Activated T-cell treated with anti-CD3 and anti-CD28 coated beads for 48 hours (primary cell): ENCODE results near the gene NOC3L.
"Not testable (repeated sequence)": the region's sequence is repeated elsewhere in the genome, so short reads cannot be mapped to it uniquely, and the experiment has no call there.

Experiments
- DNase-seq: peaks from one replicate; pipeline ENCODE4 v3.0.0-alpha.2; 2020; ENCODE audit warnings: low read depth

NOC3L gene

GRCh38 chr10:94363251-94363565 is 469 bp upstream of the NOC3L start:
- no peak for DNase-seq

DNA sequence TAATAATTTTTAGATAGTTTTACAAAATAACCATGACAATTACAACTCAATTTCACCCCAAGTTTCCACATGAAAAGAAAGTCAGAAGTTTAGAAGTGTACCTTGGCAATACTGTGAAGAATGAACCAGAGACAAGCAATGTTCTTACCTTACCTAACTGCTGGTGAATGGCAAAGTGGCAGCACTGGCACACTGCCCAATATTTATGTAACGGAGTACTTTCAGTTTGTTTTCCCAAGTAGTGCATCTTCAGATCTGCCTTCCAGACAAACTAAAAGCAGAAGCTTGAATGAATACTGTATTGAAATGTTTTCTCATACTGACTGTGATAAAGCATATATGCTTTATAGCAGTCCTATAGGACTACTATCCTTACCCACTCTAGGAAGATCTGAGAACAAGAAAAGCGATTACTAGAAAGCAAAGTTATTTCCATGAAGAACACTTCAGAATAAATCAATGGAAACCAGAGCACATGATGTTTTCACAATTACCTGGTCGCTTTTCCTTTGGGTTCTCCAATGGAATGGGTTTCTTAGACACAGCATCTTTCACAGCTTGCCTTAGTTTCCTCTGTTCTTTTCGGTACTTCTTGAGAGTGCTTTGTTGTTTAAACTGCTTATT is 1.5 kb downstream of the NOC3L start:
- DNase-seq: no peak

DNA sequence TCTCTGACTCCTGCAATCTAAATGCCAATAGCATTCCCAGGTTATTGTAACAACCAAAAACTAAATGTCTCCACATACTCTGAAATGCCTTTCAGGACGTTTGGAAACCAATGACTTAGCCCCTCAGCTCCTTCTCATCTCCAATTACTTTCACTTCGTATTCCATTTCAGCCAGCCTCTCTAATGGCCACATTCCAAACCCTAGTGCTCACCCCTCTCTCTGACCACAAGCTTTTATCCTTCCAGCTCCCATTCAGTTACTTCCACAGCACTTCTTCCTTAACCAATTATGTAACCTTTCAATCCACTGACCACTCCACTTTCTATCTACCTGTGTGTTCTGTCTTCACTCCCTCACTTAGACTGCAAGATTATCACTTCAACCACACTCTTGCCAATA is 4.3 kb downstream of the NOC3L start:
- no peak for DNase-seq

GRCh38 chr10:94357193-94357592 is 5.5 kb downstream of the NOC3L start:
- DNase-seq: no peak

DNA sequence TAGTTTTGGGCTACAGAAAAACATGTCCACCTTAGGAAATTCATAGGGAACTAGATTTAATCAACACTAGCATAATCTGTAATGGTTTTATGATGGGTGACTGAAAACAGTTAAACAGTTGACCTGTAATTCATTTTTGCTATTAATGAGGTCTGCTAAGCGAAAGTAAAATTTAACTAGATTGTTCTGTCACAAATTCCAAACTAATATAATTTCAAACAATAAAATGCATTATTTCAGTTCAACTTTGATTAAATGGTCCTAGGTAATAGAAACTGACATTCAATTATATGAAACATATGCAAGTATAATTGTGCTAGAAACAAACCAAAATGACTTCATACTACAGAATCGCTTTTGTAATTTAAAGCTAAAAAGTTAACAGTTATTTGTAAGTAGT is 6.9 kb downstream of the NOC3L start:
- no peak for DNase-seq

- no peak for DNase-seq
Observed at GRCh38 chr10:94353336-94353735, 9.4 kb downstream of the NOC3L start.

DNA sequence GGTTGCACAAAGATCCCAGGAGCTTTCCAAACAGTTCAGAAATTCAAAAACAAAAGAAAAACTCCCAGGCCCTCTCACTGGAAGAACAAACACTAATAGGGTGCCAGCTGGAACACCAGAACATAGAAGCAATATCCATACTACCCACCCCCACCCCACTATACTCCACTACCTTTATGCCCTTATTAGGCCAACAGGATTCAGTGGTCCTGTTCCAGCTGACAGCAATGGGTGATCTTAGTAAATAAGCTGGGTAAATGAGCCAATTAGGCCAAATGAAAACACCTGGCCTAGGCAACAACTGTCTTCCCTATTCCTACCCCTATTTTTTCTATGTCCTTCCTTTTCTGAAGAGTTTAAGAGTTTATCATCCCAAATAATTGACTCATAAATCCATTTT is 11.7 kb downstream of the NOC3L start:
- DNase-seq: no peak

DNA sequence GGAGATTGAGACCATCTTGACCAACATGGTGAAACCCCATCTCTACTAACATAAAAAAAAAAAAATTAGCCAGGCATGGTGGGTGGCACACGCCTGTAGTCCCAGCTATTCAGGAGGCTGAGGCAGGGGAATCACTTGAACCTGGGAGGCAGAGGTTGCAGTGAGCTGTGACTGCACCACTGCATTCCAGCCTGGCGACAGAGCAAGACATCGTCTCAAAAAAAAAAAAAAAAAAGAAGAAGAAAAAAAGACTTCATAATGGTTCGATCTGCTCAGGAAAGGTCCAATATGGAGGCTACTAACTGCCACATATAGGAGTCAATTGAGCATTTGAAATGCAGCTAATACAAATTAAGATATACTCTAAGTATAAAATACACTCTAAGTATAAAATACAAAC is 12.2 kb downstream of the NOC3L start:
- not testable (repeated sequence) for DNase-seq

- DNase-seq: no peak
Observed at GRCh38 chr10:94349327-94349726, 13.4 kb downstream of the NOC3L start.

DNA sequence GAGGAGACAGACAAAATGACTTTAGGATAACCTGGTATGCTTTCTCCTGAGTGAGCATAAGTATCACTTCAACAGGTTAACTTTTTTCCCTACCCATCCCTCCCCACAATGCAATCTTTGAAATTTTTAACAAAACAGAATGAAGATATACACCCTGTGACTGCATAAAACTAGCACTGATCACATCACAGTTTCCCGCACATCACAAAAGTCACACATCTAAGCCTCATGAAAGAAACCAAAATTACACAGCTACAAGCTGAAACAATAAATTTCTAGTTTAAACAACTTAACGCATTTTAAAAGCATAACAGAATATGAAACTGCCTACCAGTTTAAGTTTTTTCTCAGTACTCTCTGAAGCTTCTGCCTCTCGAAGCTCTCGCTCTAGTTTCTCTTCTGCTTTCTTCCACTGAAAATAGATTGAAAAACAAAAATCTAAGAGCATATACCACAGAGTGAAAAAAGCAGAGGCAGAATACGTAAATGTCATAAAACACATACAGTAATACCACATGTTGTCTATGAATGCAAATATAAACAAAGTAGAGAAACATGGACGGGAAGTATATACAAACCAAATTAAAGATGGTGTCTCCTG is 18.1 kb downstream of the NOC3L start:
- DNase-seq: no peak

DNA sequence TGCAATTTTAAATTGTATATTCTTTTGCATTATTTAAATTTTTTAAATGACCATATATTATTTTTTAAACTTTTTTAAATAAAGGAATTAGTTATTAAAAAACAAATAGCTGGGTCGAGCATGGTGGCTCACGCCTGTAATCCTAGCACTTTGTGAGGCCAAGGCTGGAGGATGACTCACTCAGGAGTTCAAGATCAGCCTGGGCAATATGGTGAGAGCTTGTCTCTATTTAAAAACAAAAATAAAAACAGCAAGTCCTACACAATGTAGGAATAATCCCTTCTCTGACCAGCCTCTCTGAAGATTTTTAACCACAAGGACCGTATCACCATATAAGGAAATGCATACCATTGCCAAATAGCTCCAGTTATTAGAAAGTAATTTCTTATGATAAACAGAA is 19.6 kb downstream of the NOC3L start:
- no peak for DNase-seq

DNA sequence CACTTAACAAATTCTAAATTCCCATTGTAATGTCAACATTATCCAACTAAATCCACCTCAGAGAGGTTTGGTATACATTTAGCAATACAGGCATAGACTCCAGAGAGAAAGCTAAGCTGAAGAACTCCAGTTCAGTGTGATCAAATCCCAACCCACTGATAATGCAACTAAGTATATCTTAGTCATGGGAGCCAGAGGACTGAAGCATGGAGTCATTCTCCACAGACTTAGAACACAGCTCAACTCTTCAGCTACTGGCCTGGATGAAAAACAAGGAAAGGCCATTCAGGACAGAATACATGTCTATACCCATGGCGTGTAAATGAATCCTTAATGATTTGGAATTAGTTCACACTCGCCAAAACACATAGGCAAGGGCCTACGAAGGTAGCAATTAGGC is 27.9 kb downstream of the NOC3L start:
- DNase-seq: no peak

- DNase-seq: no peak
Observed at GRCh38 chr10:94333051-94333450, 29.7 kb downstream of the NOC3L start.

DNA sequence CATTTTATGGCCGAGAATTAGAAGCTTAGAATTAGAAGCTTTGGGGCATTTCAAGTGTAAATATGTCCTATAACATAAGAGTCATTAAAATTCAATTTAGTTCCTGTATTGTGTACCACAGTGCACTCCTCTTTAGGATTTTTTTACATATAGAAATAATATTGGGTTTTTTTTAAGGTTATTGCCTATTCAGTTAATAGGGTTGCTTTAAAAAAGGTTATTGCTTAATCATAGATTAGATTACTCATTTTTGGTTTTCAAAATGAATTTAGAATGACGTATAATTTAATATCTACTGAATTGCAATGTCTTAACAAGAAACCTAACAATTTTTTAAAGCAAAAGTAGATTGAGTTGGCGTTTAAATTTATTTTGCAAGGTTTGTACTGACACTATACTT is 34.1 kb downstream of the NOC3L start:
- no peak for DNase-seq

DNA sequence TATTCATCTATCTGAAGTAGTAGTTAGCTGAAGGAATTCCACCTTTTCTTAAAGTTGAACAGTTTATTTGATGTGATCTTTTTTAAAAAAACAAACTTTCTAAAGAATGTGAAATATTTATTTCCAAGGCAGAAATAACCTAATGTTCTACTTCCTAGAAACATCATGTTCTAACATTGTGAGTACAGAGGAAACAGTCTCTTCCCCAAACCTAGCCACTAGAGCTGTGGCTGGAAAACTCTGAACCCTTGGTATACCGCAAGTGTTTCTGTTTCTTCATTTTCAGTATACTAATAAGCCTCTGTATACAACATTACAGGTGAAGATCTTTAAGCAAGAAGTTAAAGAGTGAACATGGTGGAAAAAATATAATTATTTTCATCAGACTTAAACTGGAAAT is 35.1 kb downstream of the NOC3L start:
- DNase-seq: no peak

DNA sequence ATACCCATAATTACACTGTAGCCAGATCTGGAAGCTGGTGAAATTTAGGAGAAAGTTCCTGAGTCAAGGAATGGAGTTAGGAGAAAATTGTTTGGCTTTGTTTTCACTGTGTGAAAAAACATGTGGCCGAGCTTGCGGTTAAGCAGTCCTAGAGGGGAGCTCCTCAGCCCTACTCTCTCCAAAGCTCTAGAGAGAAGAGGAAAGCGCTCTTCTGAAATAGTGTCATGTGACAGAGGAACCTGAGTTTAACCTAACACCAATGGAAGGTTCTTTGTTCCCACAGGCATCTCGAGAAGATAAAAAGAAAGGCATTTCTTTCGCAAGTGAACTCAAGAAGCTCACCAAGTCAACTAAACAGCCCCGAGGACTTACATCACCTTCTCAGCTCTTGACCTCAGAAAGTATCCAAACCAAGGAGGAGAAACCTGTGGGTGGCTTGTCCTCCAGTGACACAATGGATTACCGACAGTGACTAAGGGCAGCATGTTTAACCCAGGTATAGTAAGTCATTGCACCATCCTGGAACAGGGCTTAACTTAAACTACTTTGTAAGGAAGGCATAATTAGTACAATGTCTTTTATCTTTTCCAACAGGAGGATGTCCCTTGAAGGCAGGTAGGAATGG is 38.0 kb downstream of the NOC3L start:
- DNase-seq: no peak

DNA sequence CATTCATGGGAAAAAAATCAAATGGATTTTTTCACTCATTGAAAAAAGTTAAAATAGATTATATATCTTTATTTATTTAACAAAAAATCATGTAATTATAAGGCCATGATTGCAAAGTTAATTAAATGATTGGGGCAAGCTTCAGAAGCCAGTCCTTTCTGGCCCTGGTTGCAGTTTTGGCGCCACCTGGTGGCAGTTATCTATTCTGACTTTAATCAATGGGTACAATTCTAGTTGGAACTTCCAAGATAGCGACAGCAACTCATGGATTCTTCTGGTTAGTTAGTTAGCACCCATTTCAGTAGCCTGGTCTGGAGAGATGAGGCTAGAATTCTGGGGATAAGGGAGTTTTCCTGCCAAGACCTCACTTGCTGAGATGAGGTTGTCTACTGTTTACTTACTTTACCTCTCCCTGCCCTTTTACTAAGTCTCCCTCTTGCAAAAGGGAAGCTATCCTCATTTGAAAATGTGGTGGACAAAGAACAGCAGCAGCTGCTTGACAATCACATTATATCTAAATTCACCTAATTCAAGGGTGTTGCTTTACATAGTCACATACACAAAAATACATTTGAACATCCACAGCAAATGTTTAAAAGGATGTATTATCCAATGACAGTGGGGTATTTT is 42.3 kb downstream of the NOC3L start:
- DNase-seq: peak; percentile 55

GRCh38 chr10:94316560-94316959 is 46.2 kb downstream of the NOC3L start:
- no peak for DNase-seq

DNA sequence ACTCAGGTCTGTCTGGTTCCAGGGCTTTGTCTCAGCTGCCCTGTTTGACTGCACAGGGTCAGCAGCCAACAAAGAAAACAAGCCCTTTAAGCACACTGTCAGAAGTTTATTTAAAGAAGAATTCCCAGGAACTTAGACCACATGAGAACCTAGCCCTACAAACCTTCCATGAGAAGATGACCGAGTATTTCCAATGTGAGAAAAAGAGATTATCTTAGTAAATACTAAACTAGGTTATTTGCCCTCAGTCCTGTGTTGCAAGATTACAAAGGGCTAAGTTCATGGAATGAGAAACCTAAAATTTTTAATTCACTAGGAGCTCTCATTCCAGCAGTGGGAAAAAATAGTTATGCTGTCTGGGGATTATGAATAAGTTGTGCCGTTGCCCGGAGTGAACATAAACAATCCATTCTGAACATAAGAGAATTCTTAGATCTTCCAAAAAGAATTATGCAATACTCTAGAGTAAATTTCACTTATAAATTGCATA is 46.7 kb downstream of the NOC3L start:
- DNase-seq: no peak

DNA sequence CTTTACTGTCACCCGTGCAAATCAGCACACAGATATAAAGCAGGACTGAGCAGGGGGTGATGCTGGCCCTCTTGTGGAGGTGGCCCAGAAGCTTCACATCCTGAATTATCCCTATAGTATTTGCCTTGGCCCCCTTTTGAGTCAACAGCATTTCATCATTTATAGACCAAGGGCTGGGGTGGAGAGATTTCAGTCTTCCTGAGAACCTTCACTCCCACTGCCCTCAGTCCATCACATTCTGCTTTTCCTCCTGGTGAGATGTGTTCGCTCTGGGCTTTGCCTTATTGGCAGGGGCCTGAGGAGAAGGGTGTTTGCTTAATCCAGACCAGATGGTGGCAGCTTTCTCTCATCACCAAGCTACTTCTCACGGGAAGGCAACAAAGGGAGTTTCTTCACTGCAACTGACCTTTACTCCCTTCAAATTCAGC is 47.7 kb downstream of the NOC3L start:
- no peak for DNase-seq

- DNase-seq: no peak
Observed at GRCh38 chr10:94310369-94310768, 52.4 kb downstream of the NOC3L start.

DNA sequence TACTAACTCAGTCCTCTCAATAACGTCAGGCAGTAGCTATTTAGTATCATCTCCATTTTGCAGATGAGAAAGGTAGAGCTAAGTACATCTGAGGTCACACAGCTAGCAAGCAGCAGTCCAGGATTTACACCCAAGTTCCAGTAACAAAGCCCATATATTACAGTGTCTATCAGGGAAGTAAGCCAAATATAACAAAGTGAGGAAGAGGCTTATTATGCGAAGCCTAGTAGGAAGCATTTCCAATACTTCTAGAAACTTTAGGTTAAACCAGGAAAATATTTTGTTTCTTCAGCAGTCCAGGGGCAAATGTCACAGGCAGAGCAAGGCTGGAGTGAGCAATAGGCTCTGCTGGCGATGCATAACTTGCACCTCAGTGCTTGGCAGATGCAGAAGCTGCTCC is 53.9 kb downstream of the NOC3L start:
- no peak for DNase-seq

DNA sequence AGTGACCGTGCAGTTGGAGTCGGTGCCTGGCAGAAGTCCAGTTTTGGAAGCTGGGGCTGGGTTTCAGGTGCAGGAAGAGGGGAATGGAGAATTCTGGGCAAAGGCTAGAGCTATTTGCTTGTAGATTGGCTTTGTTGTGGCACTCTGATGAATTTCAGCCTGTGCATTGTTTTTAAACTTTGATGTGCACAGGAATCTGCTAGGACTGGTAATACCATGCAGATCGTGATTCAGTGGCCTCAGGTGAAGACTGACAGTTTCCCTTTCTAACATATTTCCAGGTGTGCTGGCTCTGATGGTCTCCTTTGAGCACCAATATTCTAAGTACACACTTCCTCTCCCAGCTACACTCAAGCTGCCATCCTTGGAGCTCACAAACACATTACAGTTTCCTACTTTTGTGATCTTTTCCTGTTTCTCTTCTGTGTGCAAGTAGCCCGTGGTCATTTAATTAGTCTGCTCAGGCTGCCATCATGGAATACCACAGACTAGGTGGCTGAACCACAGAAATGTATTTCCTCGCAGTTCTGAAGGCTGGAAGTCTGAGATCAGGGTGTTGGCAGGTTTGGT is 55.6 kb downstream of the NOC3L start:
- no peak for DNase-seq
